Pancreas (tissue), 10 donors: ENCODE measurements around the gene GPR143. TPM values are rescaled to one million over a fixed set of nuclear protein-coding genes. Genes with fewer than 3 reads are reported as not detected.

Experiments used
- ATAC-seq, 4 donors: fragments of 200-7000 bp; cut with Tn5 transposase; one replicate each; pipeline versions ENCODE4 v1.8.0 to v1.9.1; 2020; ENCODE audit warnings: mild to moderate bottlenecking in 4 of 4, moderate library complexity in 4 of 4
- DNase-seq, 6 donors: peaks; one replicate each; pipeline ENCODE4 v3.0.0-alpha.2; 2020
- FAIRE-seq: peaks from 2 replicates; lab custom pipeline; 2012; peaks lifted over from hg19 to GRCh38; lab: Jason Lieb, UNC
- H3K27ac ChIP-seq, 4 donors: fragments of 200-600 bp; sonication (generic); 1 replicate in 3 of 4; 2 replicates in 1 of 4; pipeline versions ENCODE4 v1.5.0 to v1.8.0; 2020
- H3K27me3 ChIP-seq, 4 donors: fragments of 200-600 bp; one replicate each; pipeline ENCODE4 v1.8.0; 2021
- H3K36me3 ChIP-seq, 3 donors: fragments of 200-600 bp; sonication (generic) in 1 of 3; one replicate each; pipeline versions ENCODE4 v1.5.0 to v1.8.0; 2020 to 2021
- H3K4me1 ChIP-seq, 3 donors: fragments of 200-600 bp; one replicate each; pipeline ENCODE4 v1.8.0; 2021
- H3K4me3 ChIP-seq, 4 donors: fragments of 200-600 bp; sonication (generic) in 2 of 4; one replicate each; pipeline versions ENCODE4 v1.5.0 to v1.8.0; 2020 to 2021
- H3K9me3 ChIP-seq, 4 donors: fragments of 200-600 bp; one replicate each; pipeline ENCODE4 v1.8.0; 2021
- CTCF ChIP-seq, 4 donors: fragments of 200-600 bp; sonication (generic) in 3 of 4; IDR thresholded peaks; one replicate each; pipeline versions ENCODE4 v1.5.0 to v1.8.0; 2021; ENCODE audit warnings: antibody characterized with exemption in 4 of 4
- WGBS, 2 donors: extraction: QIAGEN DNeasy Blood & Tissue Kit; methylation state at CpG; one replicate each; pipeline ENCODE4 v1.1.7; 2013; 5-methylcytosine and 5-hydroxymethylcytosine counted together
- intact Hi-C, 3 donors: fragments of 100-400 bp; cut with DNase I; formaldehyde crosslinking; loops; one replicate each; pipeline versions ENCODE4 v1.11.1 to v1.14.2; 2022
- polyA plus RNA-seq, 2 donors: library from polyadenylated mRNA; stranded (reverse); fragments of 200-250 nt; gene quantifications; one replicate each; pipeline ENCODE4 v1.2.3, GENCODE V29; 2013
- total RNA-seq, 6 donors: library from RNA; stranded (reverse); fragmentation: NEBNext Ultra II Directional in 4 of 6; extraction: Animal tissue kit (Norgen Biotek cat#: 25700) in 4 of 6; gene quantifications; one replicate each; pipeline versions ENCODE4 v1.2.1 to v1.2.4, GENCODE V29; 2021 to 2023
- donor health status: healthy with polysubstance abuse.
- donor health status: DM: no; HTN: no; CAD: no; lungs with moderate emphysema.
- donor health status: DM: no; HTN: no; CAD: no.
- donor health status: control.
- donor health status: control.
- donor health status: Bipolar disorder and iron deficiency.
- donor health status: DM: yes; HTN: yes; CAD: no.
- donor health status: DM: no; HTN: no; CAD: no.
- donor health status: DM: no; HTN: no; CAD: no.
- donor health status: DM: yes; HTN: yes; CAD: no.

GPR143 gene
- total and polyA plus RNA-seq, 8 donors: 0.60 to 1.9 (median 1.1) TPM

GRCh38 chrX:9678215-9678965, 87.3 kb downstream of the GPR143 start:
- no peak overlapping the region for H3K27ac ChIP-seq
- ATAC-seq: no peak
- no peak overlapping the region for H3K4me3 ChIP-seq
- H3K36me3 ChIP-seq: no peaks in the 10 kb centered on the region
- no peak for TF ChIP-seq CTCF (IDR thresholded peaks at IDR 0.05)
- H3K9me3 ChIP-seq: no peaks in the 10 kb centered on the region
- no peaks in the 10 kb centered on the region for H3K4me1 ChIP-seq
- no peak for DNase-seq
- FAIRE-seq: no peak
- 83 to 94% methylated on average over 3 of the region's 3 CpGs for WGBS, 2 donors
- intact Hi-C loops: no loop called here
- H3K27me3 ChIP-seq: peaks cover 0 to 5% (median 0%) of the 10 kb centered on the region in 4 donors

GRCh38 chrX:9677098-9677739, 88.4 kb downstream of the GPR143 start:
- no peak for DNase-seq
- H3K27me3 ChIP-seq: peaks cover 0 to 5% (median 0%) of the 10 kb centered on the region in 4 donors
- no peak for FAIRE-seq
- no peak overlapping the region for H3K27ac ChIP-seq
- H3K36me3 ChIP-seq: no peaks in the 10 kb centered on the region
- WGBS, 2 donors: 61 to 64% methylated on average over 7 of the region's 7 CpGs
- no peak overlapping the region for H3K4me3 ChIP-seq
- H3K9me3 ChIP-seq: no peaks in the 10 kb centered on the region
- TF ChIP-seq CTCF (IDR thresholded peaks at IDR 0.05): no peak
- intact Hi-C loops: no loop called here
- ATAC-seq: peak in 3 of 4 donors; percentile 40 to 55 (median 46)
- no peaks in the 10 kb centered on the region for H3K4me1 ChIP-seq

- H3K27ac ChIP-seq: no peak overlapping the region
- TF ChIP-seq CTCF (IDR thresholded peaks at IDR 0.05): no peak
- FAIRE-seq: no peak
Observed at GRCh38 chrX:9676738-9677097, 88.9 kb downstream of the GPR143 start.

GRCh38 chrX:9676306-9676705, 89.3 kb downstream of the GPR143 start:
- ATAC-seq (no peak), DNase-seq (no peak), FAIRE-seq (no peak)
- no peaks in the 10 kb centered on the region for H3K4me1 ChIP-seq
- no peak for TF ChIP-seq CTCF (IDR thresholded peaks at IDR 0.05)
- H3K27ac ChIP-seq: no peak overlapping the region
- H3K27me3 ChIP-seq: peaks cover 0 to 5% (median 0%) of the 10 kb centered on the region in 4 donors
- intact Hi-C loops: no loop called here
- no peaks in the 10 kb centered on the region for H3K9me3 ChIP-seq
- no peaks in the 10 kb centered on the region for H3K36me3 ChIP-seq
- 74 to 80% methylated on average over 13 of the region's 13 CpGs for WGBS, 2 donors
- no peak overlapping the region for H3K4me3 ChIP-seq

More at GRCh38 chrX:9676738-9677097, 88.9 kb downstream of the GPR143 start:
- H3K9me3 ChIP-seq: no peaks in the 10 kb centered on the region
- H3K4me3 ChIP-seq: no peak overlapping the region
- 81 to 89% methylated on average over 6 of the region's 6 CpGs for WGBS, 2 donors
- DNase-seq: no peak
- no peak for ATAC-seq
- intact Hi-C loops: no loop called here
- no peaks in the 10 kb centered on the region for H3K36me3 ChIP-seq
- H3K27me3 ChIP-seq: peaks cover 0 to 5% (median 0%) of the 10 kb centered on the region in 4 donors
- H3K4me1 ChIP-seq: no peaks in the 10 kb centered on the region

Other genes starting within 250 kb of the GPR143 start
- gene SHROOM2, start 20.6 kb upstream of the GPR143 start, total RNA-seq: 1 to 10 TPM; 3.2 to 6.6 (median 4.2) TPM
- gene SHROOM2, start 20.6 kb upstream of the GPR143 start, polyA plus RNA-seq: 1 to 10 TPM; 3.3 to 3.8 TPM
- under 1 TPM in 5 of 6 donors, not detected in 1; 0.19 to 0.32 (median 0.24) TPM for gene CLDN34, start 201.5 kb upstream of the GPR143 start, total RNA-seq
- under 1 TPM; 0.30 to 0.40 TPM for gene CLDN34, start 201.5 kb upstream of the GPR143 start, polyA plus RNA-seq